H1 (cell line): Measurements from ENCODE around the gene TMEM132A. TPM values are rescaled to one million over a fixed set of nuclear protein-coding genes. Genes with fewer than 3 reads are reported as not detected.

Experiments
- E2F6 ChIP-seq: IDR thresholded peaks from 2 replicates; pipeline ENCODE4 v1.6.1; 2012; ENCODE audit warnings: inconsistent platforms
- EP300 ChIP-seq, 2 experiments: IDR thresholded peaks; 1 replicate in 1 of 2; 2 replicates in 1 of 2; pipeline ENCODE4 v1.6.1; 2011 to 2012; ENCODE audit warnings: low read depth in 2 of 2, low read length in 2 of 2, mild to moderate bottlenecking in 2 of 2, borderline replicate concordance in 1 of 2, inconsistent platforms in 1 of 2, moderate library complexity in 1 of 2
- GABPA ChIP-seq: IDR thresholded peaks from 2 replicates; pipeline ENCODE4 v1.6.1; 2011; ENCODE audit warnings: mild to moderate bottlenecking, low read length, moderate library complexity, borderline replicate concordance; ENCODE audit not compliant: insufficient read depth
- SAP30 ChIP-seq: fragments of 300-600 bp; sonication (generic); IDR thresholded peaks from 2 replicates; pipeline ENCODE4 v1.7.1; 2012; ENCODE audit warnings: low read length, moderate library complexity, mild to moderate bottlenecking, inconsistent platforms; ENCODE audit not compliant: insufficient read depth, insufficient replicate concordance
- SIN3A ChIP-seq, 2 experiments: IDR thresholded peaks in 1 of 2; conservative IDR thresholded peaks in 1 of 2; 2 replicates each; pipeline ENCODE4 v1.6.1; 2011 to 2012; ENCODE audit warnings: low read length in 2 of 2, improper control_type of control experiment in 1 of 2, low read depth in 1 of 2, mild to moderate bottlenecking in 1 of 2
- polyA plus RNA-seq, 7 experiments: library from polyadenylated mRNA; depleted of rRNA in 3 of 7; stranded (reverse) in 5 of 7; unstranded in 2 of 7; fragments of >200 nt in 5 of 7; fragments of 200-250 nt in 2 of 7; gene quantifications; 1 replicate in 5 of 7; 2 replicates in 1 of 7; 4 replicates in 1 of 7; pipeline versions ENCODE4 v1.2.1 to v1.2.3, GENCODE V29; 2011 to 2013; ENCODE audit warnings: missing spikeins in 2 of 7, mixed read lengths in 2 of 7
- total RNA-seq: library from RNA; stranded (reverse); fragmentation: NEBNext Ultra II Directional; extraction: Animal tissue kit (Norgen Biotek cat#: 25700); gene quantifications from 2 replicates; pipeline ENCODE4 v1.2.1, GENCODE V29; 2021

Gene TMEM132A
- total and polyA plus RNA-seq, 2 of the 8 experiments (the other 6 are each of a cell fraction or from before 2014, with no cell fraction given), result 46.6 to 97.9 TPM

- peak; percentile 31 to 59; a peak in 2 of 4 replicates for TF ChIP-seq SIN3A (conservative IDR thresholded peaks at IDR 0.05 in 1 of 2, IDR thresholded peaks at IDR 0.05 in 1 of 2; ENCODE audit: low read depth in 1 of 2, low read length in 2 of 2)
- TF ChIP-seq GABPA, result no peak
- TF ChIP-seq SAP30, result no peak
- peak; percentile 72 for TF ChIP-seq E2F6
- TF ChIP-seq EP300 (IDR thresholded peaks at IDR 0.05; ENCODE audit: borderline replicate concordance in 1 of 2, low read depth in 2 of 2, low read length in 2 of 2), result peak in 1 of 2 experiments; percentile 27; a peak in 1 of 3 replicates
- TF ChIP-seq, all 59 proteins: peak for 18
Measured at GRCh38 chr11:60924110-60924905, at the start of gene TMEM132A (continued).
